Central memory CD8-positive, alpha-beta T cell (primary cell): ENCODE results near the gene RNU6-1.

Experiments used
- ATAC-seq: fragments of 150-1000 bp; cut with Tn5 transposase; replicated peaks from 2 replicates; pipeline ENCODE4 v1.10.0; 2022; ENCODE audit warnings: mild to moderate bottlenecking, moderate FRiP score, moderate number of reproducible peaks; ENCODE audit not compliant: poor library complexity, severe bottlenecking; ENCODE audit errors: extremely low read depth
- DNase-seq, 2 donors: peaks; one replicate each; pipeline ENCODE4 v3.0.0; 2021; ENCODE audit warnings: low spot score in 2 of 2
- H3K27ac Mint-ChIP-seq: one replicate; pipeline ENCODE4 v1.8.0; 2022; ENCODE audit warnings: low read depth, mild to moderate bottlenecking, moderate library complexity, mixed read lengths
- H3K27me3 Mint-ChIP-seq: one replicate; pipeline ENCODE4 v1.8.0; 2022; ENCODE audit warnings: mixed read lengths
- H3K36me3 Mint-ChIP-seq: one replicate; pipeline ENCODE4 v1.8.0; 2022; ENCODE audit warnings: mild to moderate bottlenecking, moderate library complexity, mixed read lengths; ENCODE audit not compliant: insufficient read depth
- H3K4me1 Mint-ChIP-seq: one replicate; pipeline ENCODE4 v1.8.0; 2022; ENCODE audit warnings: mixed read lengths
- H3K4me3 Mint-ChIP-seq: one replicate; pipeline ENCODE4 v1.8.0; 2022; ENCODE audit warnings: mild to moderate bottlenecking, moderate library complexity, mixed read lengths
- H3K9me3 Mint-ChIP-seq: one replicate; pipeline ENCODE4 v1.8.0; 2022; ENCODE audit warnings: mixed read lengths

RNU6-1 gene

GRCh38 chr15:67805666-67806516, 34.0 kb downstream of the RNU6-1 start:
- H3K9me3 Mint-ChIP-seq = no peaks in the 10 kb centered on the region
- DNase-seq (no peak), ATAC-seq (no peak)
- no peak overlapping the region for H3K4me3 Mint-ChIP-seq
- peaks cover 3% of the 10 kb centered on the region for H3K36me3 Mint-ChIP-seq
- H3K4me1 Mint-ChIP-seq = no peaks in the 10 kb centered on the region
- no peaks in the 10 kb centered on the region for H3K27me3 Mint-ChIP-seq
- no peak overlapping the region for H3K27ac Mint-ChIP-seq

GRCh38 chr15:67805008-67805665, 34.7 kb downstream of the RNU6-1 start:
- DNase-seq (no peak), ATAC-seq (no peak)
- no peak overlapping the region for H3K27ac Mint-ChIP-seq
- H3K36me3 Mint-ChIP-seq = peaks cover 3% of the 10 kb centered on the region
- H3K4me1 Mint-ChIP-seq = no peaks in the 10 kb centered on the region
- H3K9me3 Mint-ChIP-seq = no peaks in the 10 kb centered on the region
- H3K4me3 Mint-ChIP-seq = no peak overlapping the region
- H3K27me3 Mint-ChIP-seq = no peaks in the 10 kb centered on the region

GRCh38 chr15:67803996-67804843, 35.6 kb downstream of the RNU6-1 start:
- Mint-ChIP-seq H3K27ac (peak overlapping the region; percentile 59), H3K27me3 (no peaks in the 10 kb centered on the region), H3K4me3 (no peak overlapping the region), H3K4me1 (no peaks in the 10 kb centered on the region), H3K36me3 (peaks cover 3% of the 10 kb centered on the region), H3K9me3 (no peaks in the 10 kb centered on the region)
- DNase-seq (no peak), ATAC-seq (no peak)

GRCh38 chr15:67803299-67803698, 36.5 kb downstream of the RNU6-1 start:
- H3K9me3 Mint-ChIP-seq = no peaks in the 10 kb centered on the region
- H3K4me3 Mint-ChIP-seq = no peak overlapping the region
- ATAC-seq (no peak), DNase-seq (no peak)
- H3K27me3 Mint-ChIP-seq = no peaks in the 10 kb centered on the region
- H3K27ac Mint-ChIP-seq = no peak overlapping the region
- no peaks in the 10 kb centered on the region for H3K4me1 Mint-ChIP-seq
- H3K36me3 Mint-ChIP-seq = peaks cover 3% of the 10 kb centered on the region

- Mint-ChIP-seq H3K4me1 (no peaks in the 10 kb centered on the region), H3K27me3 (no peaks in the 10 kb centered on the region), H3K36me3 (peaks cover 3% of the 10 kb centered on the region), H3K4me3 (no peak overlapping the region), H3K9me3 (no peaks in the 10 kb centered on the region), H3K27ac (no peak overlapping the region)
- no peak for ATAC-seq
- DNase-seq = no peak
These were observed 37.6 kb downstream of the RNU6-1 start for GRCh38 chr15:67801926-67802914.

GRCh38 chr15:67801142-67801541, 38.7 kb downstream of the RNU6-1 start:
- Mint-ChIP-seq H3K9me3 (no peaks in the 10 kb centered on the region), H3K27ac (no peak overlapping the region), H3K36me3 (peaks cover 3% of the 10 kb centered on the region), H3K4me3 (no peak overlapping the region), H3K27me3 (no peaks in the 10 kb centered on the region), H3K4me1 (peaks cover 3% of the 10 kb centered on the region)
- no peak for DNase-seq
- ATAC-seq = no peak

- no peaks in the 10 kb centered on the region for H3K27me3 Mint-ChIP-seq
These were observed 40.0 kb downstream of the RNU6-1 start for GRCh38 chr15:67799801-67800205.

GRCh38 chr15:67796196-67797127, 43.4 kb downstream of the RNU6-1 start:
- Mint-ChIP-seq H3K36me3 (peaks cover 4% of the 10 kb centered on the region), H3K27ac (peak overlapping the region; percentile 5), H3K27me3 (no peaks in the 10 kb centered on the region)

More at GRCh38 chr15:67799801-67800205, 40.0 kb downstream of the RNU6-1 start:
- ATAC-seq = no peak
- Mint-ChIP-seq H3K4me1 (peaks cover 6% of the 10 kb centered on the region), H3K36me3 (peaks cover 4% of the 10 kb centered on the region), H3K27ac (no peak overlapping the region), H3K9me3 (no peaks in the 10 kb centered on the region), H3K4me3 (no peak overlapping the region)
- no peak for DNase-seq

GRCh38 chr15:67794832-67795574, 44.8 kb downstream of the RNU6-1 start:
- peaks cover 5% of the 10 kb centered on the region for H3K36me3 Mint-ChIP-seq
- H3K27me3 Mint-ChIP-seq = no peaks in the 10 kb centered on the region
- H3K9me3 Mint-ChIP-seq = no peaks in the 10 kb centered on the region
- DNase-seq (no peak), ATAC-seq (no peak)
- no peak overlapping the region for H3K27ac Mint-ChIP-seq
- H3K4me1 Mint-ChIP-seq = peaks cover 6% of the 10 kb centered on the region
- no peak overlapping the region for H3K4me3 Mint-ChIP-seq

More at GRCh38 chr15:67796196-67797127, 43.4 kb downstream of the RNU6-1 start:
- ATAC-seq = no peak
- H3K4me1 Mint-ChIP-seq = peaks cover 6% of the 10 kb centered on the region
- DNase-seq = no peak
- H3K4me3 Mint-ChIP-seq = no peak overlapping the region
- H3K9me3 Mint-ChIP-seq = no peaks in the 10 kb centered on the region

GRCh38 chr15:67792250-67792942, 47.4 kb downstream of the RNU6-1 start:
- DNase-seq (no peak), ATAC-seq (no peak)
- Mint-ChIP-seq H3K36me3 (peaks cover 5% of the 10 kb centered on the region), H3K4me1 (peaks cover 6% of the 10 kb centered on the region), H3K27me3 (no peaks in the 10 kb centered on the region), H3K9me3 (no peaks in the 10 kb centered on the region), H3K4me3 (no peak overlapping the region), H3K27ac (no peak overlapping the region)
